ENCODE data around the gene VPS33B. TPM values are rescaled to one million over a fixed set of nuclear protein-coding genes. Genes with fewer than 3 reads are reported as not detected.

VPS33B gene
- total RNA-seq = 8.8 and 9.6 TPM in 2 replicates

DNA sequence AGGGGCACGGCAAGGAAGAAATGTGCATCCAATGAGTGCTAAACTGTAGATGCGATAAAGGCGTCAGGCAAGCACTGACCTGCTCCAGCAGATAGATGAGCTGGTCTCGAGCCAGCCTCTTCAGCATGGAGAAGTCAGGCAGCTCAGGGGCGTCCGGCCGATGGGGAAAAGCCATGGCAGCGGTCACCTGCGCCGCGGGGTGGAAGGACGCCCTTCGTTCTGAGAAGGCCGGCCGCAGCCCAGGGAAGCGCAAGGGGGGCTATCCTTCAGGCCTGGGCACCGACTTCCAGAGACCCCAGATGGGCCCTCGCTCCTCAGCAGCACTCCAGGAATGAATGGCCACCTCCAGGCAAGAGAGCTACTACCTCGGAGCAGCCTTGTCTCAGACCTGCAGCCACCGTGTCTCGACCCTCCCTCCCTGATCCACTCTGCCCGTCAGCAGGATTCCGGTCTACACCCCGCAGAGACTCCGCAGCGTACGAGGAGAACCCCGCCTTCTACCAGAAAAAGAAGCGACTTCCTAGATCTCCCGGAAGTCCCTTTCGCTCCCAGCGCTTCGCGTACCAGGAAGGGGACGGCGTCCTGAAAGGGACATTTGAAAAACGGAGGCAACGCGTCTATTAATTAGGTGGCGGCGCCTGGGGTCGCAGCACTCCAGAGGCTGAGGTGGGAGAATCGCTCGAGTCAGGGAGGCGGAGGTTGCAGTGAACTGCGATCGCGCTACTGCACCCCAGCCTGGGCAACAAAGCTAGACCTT is at the start of gene VPS33B:
TSS of gene VPS33B (minus strand) at position 520 of the 757 bp plus-strand sequence. CDS start at position 175, 345 bp downstream.

DNA sequence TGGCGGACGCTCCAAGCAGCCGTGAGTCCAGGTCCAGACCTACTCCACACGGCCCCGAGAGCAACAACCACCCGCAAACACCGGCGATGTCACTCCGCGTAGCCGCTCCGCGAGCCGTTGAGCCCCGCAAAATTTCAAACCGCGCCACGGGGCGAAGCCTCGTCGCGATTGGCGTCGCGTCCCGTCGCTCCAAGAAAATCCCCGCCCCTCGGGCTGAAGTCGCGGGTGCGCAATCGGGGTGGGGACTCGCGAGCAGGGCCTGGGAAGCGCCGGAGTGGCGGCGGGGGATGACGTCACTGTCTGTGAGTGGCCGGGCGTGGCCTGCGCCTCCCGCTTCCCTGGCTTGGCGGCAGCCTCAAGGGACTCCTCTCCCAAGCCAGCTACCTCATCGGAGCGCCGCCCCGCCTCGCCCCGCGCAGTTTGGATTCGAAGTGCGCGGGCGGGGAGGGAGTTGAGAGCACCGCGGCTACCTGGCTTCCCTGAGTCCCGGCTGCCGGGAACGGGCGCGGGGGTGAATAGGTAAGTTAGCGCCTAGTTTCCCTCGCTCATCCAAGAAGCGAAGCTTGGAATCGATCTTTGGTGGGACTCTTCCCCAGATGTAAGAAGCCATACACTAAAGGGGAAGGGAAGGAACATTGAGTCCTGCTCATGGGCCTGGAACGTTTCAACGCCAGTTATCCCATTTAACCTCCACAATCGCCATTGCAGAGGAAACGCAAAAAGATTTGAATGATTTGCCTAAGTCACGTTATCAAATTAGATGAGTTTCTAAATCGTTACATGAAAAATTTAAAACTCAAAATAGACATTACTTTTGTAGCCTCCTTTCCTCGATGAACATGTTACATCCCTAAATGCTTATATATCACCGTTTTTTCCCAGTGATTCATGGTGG is 27.7 kb downstream of the VPS33B start, which contains the start of gene PRC1:
TSS of gene PRC1 (minus strand) at position 119 of the 895 bp plus-strand sequence. CDS start at position 1, 118 bp downstream.

DNA sequence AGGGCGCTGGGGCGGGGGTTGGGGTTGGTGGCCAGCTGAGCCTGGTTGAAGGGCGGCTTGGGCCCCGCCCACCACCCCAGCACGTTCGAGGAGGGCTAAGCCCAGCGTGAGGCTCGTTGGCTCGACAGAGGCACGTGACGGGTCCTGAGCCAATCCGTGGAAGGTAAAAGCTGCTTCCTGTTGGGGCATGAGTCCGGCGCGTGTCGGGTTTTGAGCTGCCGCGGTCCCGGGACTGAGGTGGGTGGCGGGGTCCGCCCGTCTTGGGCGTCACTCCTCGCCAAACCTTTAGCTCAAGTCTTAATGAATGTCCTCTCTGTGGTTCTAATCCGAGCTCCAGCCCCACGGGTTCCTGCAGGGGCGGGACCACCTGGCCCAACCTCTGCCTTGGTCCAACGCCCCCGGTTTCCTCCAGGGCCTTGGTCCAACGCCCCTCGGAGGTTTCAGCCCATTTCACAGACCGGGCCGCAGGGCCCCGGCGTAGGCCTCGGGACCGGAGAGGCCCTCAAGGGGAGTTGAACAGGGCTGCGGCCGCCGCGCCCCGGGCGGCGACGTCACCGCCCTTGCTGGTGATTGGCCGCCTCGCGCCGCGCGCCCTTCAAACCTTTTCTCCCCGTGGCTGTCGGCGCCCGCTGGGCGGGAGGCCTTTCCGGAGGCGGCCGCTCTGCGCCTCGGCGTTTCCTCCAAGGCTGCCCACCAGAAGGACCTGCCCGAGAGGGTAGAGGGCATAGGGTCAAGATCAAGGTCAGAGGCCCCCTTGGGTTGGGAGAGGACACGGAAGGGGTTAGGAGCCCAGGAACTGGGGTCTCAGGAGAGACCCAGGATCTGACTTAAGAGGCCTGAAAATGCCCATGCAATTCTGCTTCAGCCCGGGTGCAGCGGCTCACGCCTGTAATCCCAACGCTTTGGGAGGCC is 67.4 kb downstream of the VPS33B start, which contains the start of gene RCCD1:
TSS of gene RCCD1 (plus strand) at position 173 of the 912 bp plus-strand sequence. CDS start 1,851 bp downstream, outside the sequence.

Small RNA genes within 50 kb of the gene (small RNA-seq; reads per million reads assigned to genes)
- gene RF00019 = not detected

Other genes starting within 250 kb of the VPS33B start
- 30.1 and 50.8 TPM in 2 replicates for gene FURIN, start 154.0 kb downstream of the VPS33B start, total RNA-seq
- gene FES, start 138.1 kb downstream of the VPS33B start, total RNA-seq = 15.4 and 25.7 TPM in 2 replicates
- 6.2 and 11.3 TPM in 2 replicates for gene MAN2A2, start 119.3 kb downstream of the VPS33B start, total RNA-seq
- 15.8 and 20.3 TPM in 2 replicates for gene HDDC3, start 90.0 kb downstream of the VPS33B start, total RNA-seq
- 59.2 and 61.6 TPM in 2 replicates for gene UNC45A, start 87.3 kb downstream of the VPS33B start, total RNA-seq
- 13.6 and 16.6 TPM in 2 replicates for gene RCCD1, start 67.7 kb downstream of the VPS33B start, total RNA-seq
- gene PRC1, start 28.1 kb downstream of the VPS33B start, total RNA-seq = 87.8 and 159 TPM in 2 replicates
- gene SV2B, start 77.7 kb upstream of the VPS33B start, total RNA-seq = not detected in 2 replicates

All from subcutaneous preadipocyte (primary cell).